ENCODE results near the gene DOK6.
"Not testable (repeated sequence)": the region's sequence is repeated elsewhere in the genome, so short reads cannot be mapped to it uniquely, and the experiment has no call there.

The DOK6 gene

GRCh38 chr18:69631281-69631680 is 230.6 kb downstream of the DOK6 start:
- no peak for DNase-seq

GRCh38 chr18:69635482-69635881 is 234.8 kb downstream of the DOK6 start:
- DNase-seq, result no peak

DNA sequence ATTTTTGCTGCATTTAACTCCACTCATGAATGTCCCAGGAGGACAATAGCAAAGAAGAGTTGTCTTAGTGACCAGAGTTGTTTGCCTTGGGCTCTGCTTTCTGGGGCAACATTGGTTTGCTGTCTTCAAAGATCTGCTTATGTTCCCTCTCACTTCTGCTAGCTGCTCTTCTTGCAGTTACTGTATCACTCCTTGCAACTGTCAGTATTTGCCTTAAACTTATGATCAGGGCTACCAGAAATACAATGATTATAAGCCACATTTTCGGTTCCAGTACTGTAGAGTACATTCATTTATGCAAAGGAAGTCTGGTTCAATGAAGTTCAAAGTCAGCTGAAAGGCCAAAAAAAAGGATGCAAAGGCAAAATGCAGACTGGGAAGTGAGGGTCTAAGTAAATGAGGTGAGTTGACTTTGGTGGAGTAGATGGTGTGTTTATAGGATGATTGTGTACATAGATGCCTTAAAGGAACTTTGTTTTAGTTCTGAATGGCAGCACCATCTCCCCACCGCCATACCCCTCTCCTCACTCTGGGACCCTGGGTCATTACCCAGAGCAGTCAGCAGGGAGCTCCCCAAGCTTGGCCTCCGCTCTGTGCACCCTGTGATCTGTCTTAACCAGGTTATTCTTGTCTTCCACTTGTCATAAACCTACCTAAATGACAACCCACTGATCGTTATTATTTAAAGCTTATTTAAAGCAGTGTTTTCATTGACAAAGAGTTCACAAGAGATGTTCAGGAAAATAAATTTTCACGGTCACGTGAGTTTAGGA is 236.0 kb downstream of the DOK6 start:
- peak; percentile 5 for DNase-seq

DNA sequence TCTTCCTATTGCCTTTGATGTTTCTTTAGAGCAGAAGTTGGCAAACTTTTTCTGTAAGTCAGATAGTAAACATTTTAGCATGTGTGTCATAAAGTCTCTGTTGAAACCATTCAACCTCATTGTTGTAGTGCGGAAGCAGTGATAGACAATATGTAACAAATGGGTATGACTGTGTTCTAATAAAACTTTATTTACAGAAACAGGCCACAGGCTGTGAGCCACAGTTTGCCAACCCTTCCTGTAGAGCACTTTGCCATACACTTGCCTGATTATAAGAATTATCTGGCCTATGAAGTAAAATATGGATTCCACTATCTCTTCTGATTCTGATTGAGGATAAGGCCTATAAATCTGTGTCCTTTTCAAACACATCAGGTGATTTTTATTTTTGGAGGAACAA is 237.4 kb downstream of the DOK6 start:
- no peak for DNase-seq

GRCh38 chr18:69647702-69648101 is 247.0 kb downstream of the DOK6 start:
- DNase-seq, result no peak

DNA sequence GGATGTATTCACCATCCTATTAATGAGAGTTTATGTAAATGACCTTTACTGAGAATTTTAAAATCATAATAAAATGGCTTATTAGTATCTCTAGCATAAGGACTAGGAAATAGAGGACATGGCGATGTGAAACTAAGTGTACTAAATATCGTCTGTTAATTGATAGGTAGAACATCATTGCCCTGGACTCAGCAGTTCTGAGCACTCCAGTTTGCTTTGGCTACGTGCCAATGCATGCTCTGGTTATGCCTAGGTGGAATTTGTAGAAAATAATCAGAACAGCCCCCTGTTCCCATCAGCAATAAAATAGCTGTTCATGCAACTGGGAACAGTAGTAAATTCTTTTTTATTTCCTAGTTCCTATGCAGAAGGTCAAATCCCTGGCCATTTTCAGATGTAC is 247.8 kb downstream of the DOK6 start:
- DNase-seq, result no peak

DNA sequence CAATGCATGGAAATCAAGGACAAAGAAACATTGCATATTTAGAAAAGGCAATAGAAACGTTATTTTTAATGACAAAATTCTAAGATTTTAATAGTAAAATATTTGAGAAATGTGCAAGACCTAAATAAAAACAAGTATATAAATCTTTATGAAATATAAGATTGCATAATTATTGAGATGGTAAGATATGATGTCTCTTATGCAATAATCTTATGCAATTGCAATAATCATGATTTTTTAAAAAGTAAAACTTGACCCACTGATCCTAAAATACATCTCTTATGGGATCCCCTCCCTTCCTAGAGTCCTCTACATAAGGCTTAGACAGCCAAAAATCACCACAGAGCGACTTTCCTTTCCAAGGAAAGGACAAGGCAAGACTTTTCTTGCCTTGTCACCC is 249.0 kb downstream of the DOK6 start:
- DNase-seq, result no peak

DNA sequence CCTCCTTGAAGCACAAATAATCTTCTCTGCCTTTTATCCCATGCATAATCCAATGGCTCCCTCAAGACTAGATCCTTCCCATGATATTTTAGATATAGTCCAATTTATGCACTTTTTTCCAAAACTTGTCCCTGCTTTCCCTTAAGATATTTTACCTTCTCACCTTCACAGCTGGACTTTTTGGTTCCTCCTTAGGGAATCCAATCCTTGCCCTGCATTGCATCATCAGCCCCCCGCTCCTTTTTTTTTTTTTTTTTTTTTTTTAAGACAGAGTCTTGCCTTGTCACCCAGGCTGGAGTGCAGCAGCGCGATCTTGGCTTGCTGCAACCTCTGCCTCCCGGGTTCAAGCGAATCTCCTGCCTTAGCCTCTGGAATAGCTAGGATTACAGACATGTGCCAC is 250.6 kb downstream of the DOK6 start:
- no peak for DNase-seq

GRCh38 chr18:69655816-69656215 is 255.1 kb downstream of the DOK6 start:
- no peak for DNase-seq

GRCh38 chr18:69658103-69658502 is 257.4 kb downstream of the DOK6 start:
- DNase-seq, result no peak

- no peak for DNase-seq
These were observed 258.0 kb downstream of the DOK6 start for GRCh38 chr18:69658685-69659084.

DNA sequence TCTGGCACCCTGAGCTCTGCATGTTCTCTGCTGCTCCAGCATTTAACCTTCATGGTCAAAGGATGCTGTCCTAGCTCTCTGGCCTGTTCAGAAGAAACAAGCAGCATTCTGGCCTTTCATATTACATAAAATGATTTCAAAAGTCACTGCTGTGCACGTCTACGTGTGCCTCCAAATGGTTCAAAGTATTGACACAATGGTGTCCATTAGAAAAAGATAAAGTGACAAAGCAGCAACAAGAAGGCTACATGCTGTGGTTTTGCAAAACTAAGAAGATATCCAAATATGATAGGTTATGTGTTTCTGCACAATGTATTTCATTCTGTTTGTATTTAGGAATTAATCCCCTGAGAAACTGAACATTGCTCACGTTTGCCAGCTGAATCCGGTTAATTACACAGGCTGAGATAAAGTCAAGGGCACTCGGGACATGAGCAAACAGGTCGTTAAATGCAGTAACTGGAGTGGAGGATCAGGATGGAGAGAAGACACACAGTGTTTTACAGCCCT is 258.5 kb downstream of the DOK6 start:
- no peak for DNase-seq

DNA sequence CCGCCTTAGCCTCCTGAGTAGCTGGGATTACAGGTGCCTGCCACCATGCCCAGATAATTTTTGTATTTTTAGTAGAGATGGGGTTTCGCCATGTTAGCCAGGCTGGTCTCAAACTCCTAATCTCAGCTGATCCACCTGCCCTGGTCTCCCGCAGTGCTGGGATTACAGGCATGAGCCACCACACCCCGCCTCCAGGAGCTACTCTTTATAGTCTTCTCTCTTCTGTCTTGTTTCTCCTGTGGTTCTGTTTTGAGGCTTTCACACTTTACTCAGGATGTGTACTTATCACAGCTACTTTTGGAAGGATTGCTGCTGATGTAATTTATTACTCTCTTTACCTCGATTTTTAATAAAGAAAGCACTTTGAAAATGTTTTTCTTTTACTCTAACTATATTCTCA is 261.4 kb downstream of the DOK6 start:
- not testable (repeated sequence) for DNase-seq

DNA sequence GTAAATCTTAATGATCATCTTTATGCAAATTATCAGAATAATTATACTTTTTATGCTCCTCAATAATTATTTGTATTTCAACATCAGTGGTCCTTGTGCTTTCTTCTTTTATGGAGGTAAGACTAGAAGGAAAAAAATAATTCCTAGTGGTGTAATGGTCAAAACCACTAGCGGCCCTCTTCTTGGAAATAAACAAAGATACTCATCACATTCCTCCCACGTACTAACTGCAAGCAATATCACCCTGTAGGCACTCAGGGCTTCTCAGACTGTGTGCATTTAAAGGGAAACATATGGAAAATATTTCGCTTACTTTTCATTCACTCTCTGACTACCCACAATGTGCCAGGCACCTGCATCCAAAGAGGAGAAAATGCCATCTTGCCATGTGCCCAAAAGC is 263.7 kb downstream of the DOK6 start:
- DNase-seq, result no peak

DNA sequence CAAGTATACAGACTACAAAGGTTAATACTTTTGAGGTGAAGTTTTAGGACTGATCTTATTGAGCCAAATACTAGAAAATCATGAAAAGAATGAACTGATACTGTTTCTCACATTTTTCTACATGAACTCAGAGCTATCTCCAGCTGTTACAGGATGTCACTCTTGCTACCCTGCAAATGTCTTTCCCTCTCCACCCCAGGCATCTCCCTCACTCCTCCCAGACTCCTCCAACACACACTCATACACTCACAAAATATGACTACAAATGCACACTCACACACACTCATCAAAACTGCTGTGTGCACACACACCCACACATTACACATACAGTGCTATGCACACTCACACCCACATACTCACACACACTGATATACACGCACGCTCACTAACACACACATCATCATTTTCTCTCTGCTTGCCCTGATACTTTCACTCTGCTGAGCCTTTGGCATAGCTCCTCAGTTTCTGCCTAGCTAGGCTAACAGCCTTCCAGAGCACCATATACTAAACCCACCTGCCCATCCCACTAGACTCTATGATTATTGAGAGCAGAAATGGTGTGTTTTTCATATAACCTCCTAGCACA is 273.7 kb downstream of the DOK6 start:
- no peak for DNase-seq

DNA sequence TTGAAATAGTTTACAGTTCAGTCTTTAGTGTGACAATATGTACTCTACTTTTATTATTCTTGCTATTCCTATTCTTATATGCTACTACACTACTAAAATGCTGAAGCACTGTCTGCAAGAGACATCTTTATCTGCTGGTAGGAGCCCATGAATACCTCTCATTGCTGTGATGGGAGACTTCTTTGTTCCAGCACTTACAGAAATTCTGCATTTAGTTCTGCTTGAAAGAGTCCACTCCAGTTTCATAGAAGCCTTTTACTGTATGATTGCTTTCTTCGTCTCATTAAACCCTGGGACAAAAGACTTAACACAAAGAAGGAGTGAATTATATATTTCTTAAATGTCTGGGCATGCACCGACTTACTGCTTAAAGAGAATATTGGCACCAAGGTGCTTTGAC is 274.3 kb downstream of the DOK6 start:
- no peak for DNase-seq

- DNase-seq, result no peak
These were observed 276.9 kb downstream of the DOK6 start for GRCh38 chr18:69677595-69677994.

- no peak for DNase-seq
These were observed 279.4 kb downstream of the DOK6 start for GRCh38 chr18:69680123-69680522.

GRCh38 chr18:69683176-69683575 is 282.5 kb downstream of the DOK6 start:
- no peak for DNase-seq

GRCh38 chr18:69684789-69685188 is 284.1 kb downstream of the DOK6 start:
- DNase-seq, result no peak

GRCh38 chr18:69686861-69687260 is 286.2 kb downstream of the DOK6 start:
- no peak for DNase-seq

DNA sequence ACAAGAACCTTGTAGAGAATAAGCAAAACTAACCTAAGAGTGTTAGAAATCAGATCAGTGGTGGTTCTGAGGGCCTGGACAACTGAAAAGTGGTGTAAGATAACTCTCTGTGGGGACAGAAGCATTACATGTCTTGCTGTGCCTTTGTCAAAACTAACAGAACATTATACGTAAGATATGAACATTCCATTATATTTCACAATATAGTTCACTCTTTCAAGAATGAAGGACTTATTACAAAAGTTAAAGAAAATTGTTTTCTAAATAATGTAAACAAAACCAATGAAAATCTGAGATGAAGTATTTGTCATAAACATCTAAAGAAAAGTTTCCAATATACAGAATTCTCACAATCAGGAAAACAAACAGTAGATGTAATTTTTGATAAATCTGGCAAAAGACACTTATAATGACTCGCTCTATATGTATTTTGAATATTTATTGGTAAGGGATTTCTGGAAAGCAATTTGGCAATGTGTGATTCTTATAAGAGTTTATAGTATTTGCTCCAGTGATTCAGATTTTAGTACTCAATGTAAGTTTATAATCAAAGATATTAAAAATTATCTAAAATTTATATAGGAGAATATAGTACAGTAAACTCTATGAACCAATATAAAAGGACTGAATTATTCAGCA is 288.6 kb downstream of the DOK6 start:
- DNase-seq, result no peak

- DNase-seq, result no peak
These were observed 290.5 kb downstream of the DOK6 start for GRCh38 chr18:69691008-69691760.
